Type B pancreatic cell (in vitro differentiated cells): ENCODE measurements around the gene COL20A1. TPM values are rescaled to one million over a fixed set of nuclear protein-coding genes. Genes with fewer than 3 reads are reported as not detected.

Experiments used
- DNase-seq: peaks from one replicate; pipeline ENCODE4 v3.0.0; 2021; ENCODE audit warnings: mixed read lengths; ENCODE audit not compliant: unreplicated experiment; ENCODE audit errors: extremely low spot score
- H3K27ac Mint-ChIP-seq: 2 replicates; pipeline ENCODE4 v1.8.0; 2021; ENCODE audit warnings: mild to moderate bottlenecking, mixed read lengths
- H3K27me3 Mint-ChIP-seq: 2 replicates; pipeline ENCODE4 v1.8.0; 2021; ENCODE audit warnings: mixed read lengths
- H3K36me3 Mint-ChIP-seq: 2 replicates; pipeline ENCODE4 v1.8.0; 2021; ENCODE audit warnings: mixed read lengths
- H3K4me1 Mint-ChIP-seq: one replicate; pipeline ENCODE4 v1.8.0; 2021; ENCODE audit warnings: mixed read lengths; ENCODE audit not compliant: unreplicated experiment
- H3K4me3 Mint-ChIP-seq: 2 replicates; pipeline ENCODE4 v1.8.0; 2021; ENCODE audit warnings: mild to moderate bottlenecking, mixed read lengths
- H3K9me3 Mint-ChIP-seq: 2 replicates; pipeline ENCODE4 v1.8.0; 2021; ENCODE audit warnings: mixed read lengths
- total RNA-seq: library from RNA; stranded (reverse); gene quantifications from 2 replicates; pipeline ENCODE4 v1.2.1, GENCODE V29; 2021; ENCODE audit warnings: low replicate concordance
- TF ChIP-seq, protein P1 (sequence below): fragments of 200-600 bp; sonication (generic); conservative IDR thresholded peaks from 2 replicates; pipeline ENCODE4 v1.5.0; 2021; ENCODE audit warnings: antibody characterized with exemption, mild to moderate bottlenecking

The COL20A1 gene
- total RNA-seq, 1 donor from 2014 or later = 0.36 TPM

DNA sequence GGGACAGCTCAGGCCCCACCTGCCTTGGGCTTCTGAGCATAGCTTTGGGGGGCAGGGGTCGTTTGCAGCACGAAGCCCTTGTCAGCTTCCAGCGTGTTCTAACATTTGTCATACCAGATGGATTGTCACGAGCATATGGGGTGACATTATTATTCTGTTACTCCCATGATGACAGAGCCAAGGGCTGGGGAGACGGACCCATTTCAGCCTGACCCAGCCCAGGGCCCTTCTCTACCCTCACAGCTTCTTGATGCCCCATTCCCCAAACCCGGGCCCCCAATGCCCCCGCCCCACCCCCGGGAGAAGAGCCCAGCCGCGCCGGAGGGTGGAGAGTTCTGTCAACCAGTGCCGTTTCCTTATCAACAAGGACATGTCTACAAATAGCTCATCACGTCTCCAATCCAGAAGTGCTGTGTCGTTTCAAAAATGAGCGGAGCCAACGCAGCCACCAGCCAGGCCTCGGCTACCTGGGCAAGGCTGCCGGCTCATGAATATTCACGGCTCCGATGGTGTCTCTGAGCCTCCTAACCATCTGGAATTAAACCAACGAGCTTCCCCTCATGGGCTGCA is 77.7 kb downstream of the COL20A1 start:
- Mint-ChIP-seq H3K36me3 (no peaks in the 10 kb centered on the region), H3K9me3 (no peaks in the 10 kb centered on the region), H3K4me1 (peaks cover 5% of the 10 kb centered on the region), H3K27me3 (peaks cover 13% of the 10 kb centered on the region), H3K27ac (no peak overlapping the region), H3K4me3 (no peak overlapping the region)
- no peak for DNase-seq
- TF ChIP-seq, protein P1, sequence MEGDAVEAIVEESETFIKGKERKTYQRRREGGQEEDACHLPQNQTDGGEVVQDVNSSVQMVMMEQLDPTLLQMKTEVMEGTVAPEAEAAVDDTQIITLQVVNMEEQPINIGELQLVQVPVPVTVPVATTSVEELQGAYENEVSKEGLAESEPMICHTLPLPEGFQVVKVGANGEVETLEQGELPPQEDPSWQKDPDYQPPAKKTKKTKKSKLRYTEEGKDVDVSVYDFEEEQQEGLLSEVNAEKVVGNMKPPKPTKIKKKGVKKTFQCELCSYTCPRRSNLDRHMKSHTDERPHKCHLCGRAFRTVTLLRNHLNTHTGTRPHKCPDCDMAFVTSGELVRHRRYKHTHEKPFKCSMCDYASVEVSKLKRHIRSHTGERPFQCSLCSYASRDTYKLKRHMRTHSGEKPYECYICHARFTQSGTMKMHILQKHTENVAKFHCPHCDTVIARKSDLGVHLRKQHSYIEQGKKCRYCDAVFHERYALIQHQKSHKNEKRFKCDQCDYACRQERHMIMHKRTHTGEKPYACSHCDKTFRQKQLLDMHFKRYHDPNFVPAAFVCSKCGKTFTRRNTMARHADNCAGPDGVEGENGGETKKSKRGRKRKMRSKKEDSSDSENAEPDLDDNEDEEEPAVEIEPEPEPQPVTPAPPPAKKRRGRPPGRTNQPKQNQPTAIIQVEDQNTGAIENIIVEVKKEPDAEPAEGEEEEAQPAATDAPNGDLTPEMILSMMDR = no peak

DNA sequence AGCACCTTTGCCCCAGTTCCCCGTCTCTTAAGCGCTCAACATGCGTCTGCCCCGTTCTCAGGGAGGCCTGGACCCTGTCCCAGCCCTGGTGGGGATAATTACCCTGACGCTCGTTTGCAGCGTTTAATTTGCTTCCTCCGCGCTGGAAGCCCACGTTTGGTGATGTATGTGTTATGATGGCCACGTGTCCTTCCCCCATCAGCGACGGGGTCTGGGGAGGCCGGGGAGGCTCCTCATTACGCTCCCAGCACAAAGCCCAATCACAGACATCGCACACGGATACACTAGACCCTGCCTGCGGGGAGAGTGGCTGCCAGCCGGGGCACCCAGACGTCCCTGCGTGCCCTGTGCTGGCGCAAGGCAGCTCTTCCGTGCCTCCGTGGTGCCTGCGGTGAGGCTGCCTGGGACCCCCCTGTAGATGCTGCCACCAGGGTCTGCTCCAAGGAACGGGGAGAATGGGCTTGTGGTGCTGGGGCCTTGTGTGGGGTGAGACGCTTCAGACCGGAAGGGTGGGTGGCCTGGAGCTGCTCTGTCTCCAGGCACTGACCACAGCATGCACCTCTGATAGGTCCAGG is 78.4 kb downstream of the COL20A1 start:
- Mint-ChIP-seq H3K4me1 (peaks cover 9% of the 10 kb centered on the region), H3K4me3 (no peak overlapping the region), H3K27ac (no peak overlapping the region), H3K27me3 (peaks cover 16% of the 10 kb centered on the region), H3K9me3 (no peaks in the 10 kb centered on the region), H3K36me3 (no peaks in the 10 kb centered on the region)
- TF ChIP-seq, protein P1 = no peak
- DNase-seq = no peak

DNA sequence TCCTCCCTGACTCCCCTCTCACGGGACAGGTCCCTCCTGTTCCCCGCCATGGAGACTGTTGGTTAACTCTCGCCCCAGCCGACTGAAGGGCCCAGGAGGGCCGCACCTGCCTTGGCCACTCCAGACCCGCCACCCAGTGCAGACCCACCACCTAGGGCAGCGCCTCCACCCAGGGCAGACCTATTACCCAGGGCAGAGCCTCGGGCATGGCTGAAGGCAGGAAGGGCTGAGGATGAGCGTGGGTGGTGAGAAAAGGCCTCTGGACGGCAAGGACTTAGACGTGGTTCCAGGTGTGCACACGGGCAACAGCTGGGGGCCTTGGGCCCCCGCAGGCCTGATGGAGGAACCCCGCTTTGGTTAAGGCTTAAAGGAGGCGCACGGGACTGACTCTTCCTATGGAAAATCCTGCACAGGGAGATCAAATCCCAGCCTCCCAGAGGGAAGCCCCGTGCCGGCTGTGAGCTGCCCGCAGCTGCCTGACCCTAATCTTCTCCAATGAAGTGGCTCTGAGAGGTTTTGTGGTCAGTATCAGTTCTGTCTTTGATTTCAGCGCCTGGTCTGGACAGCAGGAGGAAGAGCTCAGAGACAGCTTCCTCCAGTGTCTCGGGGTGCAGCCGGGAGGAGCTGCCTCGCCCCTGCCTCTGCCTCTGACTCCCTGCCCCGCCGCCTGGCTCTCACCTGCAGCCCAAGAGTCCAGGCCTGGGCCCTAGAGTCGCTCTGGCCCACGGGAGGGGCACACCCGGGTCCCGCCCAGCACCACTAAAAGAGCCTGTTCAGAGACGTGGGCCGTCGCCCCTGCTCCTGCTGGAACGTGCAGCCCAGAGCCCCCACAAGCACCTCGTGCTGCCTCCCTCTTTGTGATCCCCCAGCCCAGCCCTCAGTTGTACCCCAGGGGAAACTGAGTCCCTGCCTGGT is 80.2 kb downstream of the COL20A1 start:
- Mint-ChIP-seq H3K27ac (no peak overlapping the region), H3K9me3 (no peaks in the 10 kb centered on the region), H3K4me3 (no peak overlapping the region), H3K36me3 (no peaks in the 10 kb centered on the region), H3K27me3 (peaks cover 18% of the 10 kb centered on the region), H3K4me1 (peaks cover 13% of the 10 kb centered on the region)
- DNase-seq = no peak
- TF ChIP-seq, protein P1 = no peak

DNA sequence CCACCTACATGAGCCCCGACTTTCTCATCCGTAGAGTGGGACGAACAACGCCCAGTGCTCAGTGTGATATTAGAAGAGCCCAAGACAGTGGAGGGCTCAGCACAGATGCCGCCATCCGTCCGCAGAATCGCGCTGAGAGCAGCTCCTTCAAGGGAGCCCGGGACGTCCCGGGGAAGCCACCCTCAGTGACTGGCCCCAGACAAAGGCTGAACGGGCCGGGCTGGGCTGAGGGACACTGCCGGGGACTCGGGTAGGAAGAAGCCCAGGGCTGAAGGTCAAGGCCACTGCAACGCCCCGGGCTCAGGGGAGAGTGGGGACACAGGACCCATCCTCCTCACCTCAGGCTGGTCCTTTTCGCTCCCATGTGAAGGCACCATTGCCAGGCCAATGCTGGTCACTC is 81.0 kb downstream of the COL20A1 start:
- H3K9me3 Mint-ChIP-seq = no peaks in the 10 kb centered on the region
- H3K4me1 Mint-ChIP-seq = peaks cover 21% of the 10 kb centered on the region
- H3K36me3 Mint-ChIP-seq = no peaks in the 10 kb centered on the region
- H3K27ac Mint-ChIP-seq = no peak overlapping the region
- H3K4me3 Mint-ChIP-seq = no peak overlapping the region
- H3K27me3 Mint-ChIP-seq = peaks cover 20% of the 10 kb centered on the region
- TF ChIP-seq, protein P1 = no peak
- DNase-seq = no peak

DNA sequence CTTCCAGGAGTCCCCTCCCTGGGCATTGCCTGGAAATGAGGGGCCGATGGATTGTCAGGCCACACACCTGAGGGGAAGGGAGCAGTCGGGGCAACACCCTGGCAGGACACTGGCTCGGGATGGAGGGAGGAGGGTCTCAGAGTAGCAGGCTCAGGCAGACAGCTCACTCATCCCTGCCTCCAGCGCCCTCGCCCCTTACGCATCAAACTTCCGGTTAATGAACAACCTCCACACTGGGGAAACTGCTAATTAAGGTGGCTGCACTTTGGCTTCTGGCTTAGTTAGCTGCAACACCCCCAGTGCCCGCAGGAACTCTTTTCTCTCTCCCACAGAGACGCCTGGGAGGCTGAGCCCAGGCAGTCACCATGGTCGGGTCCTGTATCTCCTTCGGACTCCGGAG is 81.5 kb downstream of the COL20A1 start:
- H3K27ac Mint-ChIP-seq = no peak overlapping the region
- no peaks in the 10 kb centered on the region for H3K36me3 Mint-ChIP-seq
- H3K4me1 Mint-ChIP-seq = peaks cover 23% of the 10 kb centered on the region
- H3K27me3 Mint-ChIP-seq = peaks cover 18% of the 10 kb centered on the region
- H3K4me3 Mint-ChIP-seq = no peak overlapping the region
- no peak for DNase-seq
- no peaks in the 10 kb centered on the region for H3K9me3 Mint-ChIP-seq
- TF ChIP-seq, protein P1 = no peak
